ENCODE measurements around the gene AEBP2.
"Not testable (repeated sequence)": the region's sequence is repeated elsewhere in the genome, so short reads cannot be mapped to it uniquely, and the experiment has no call there.

AEBP2 gene

GRCh38 chr12:19454837-19455236 lies 15.5 kb downstream of the AEBP2 start:
- DNase-seq (ENCODE audit: low spot score), result no peak

- DNase-seq (ENCODE audit: low spot score), result no peak
Observed at GRCh38 chr12:19456176-19456575, 16.9 kb downstream of the AEBP2 start.

- no peak for DNase-seq (ENCODE audit: low spot score)
Observed at GRCh38 chr12:19457561-19457960, 18.3 kb downstream of the AEBP2 start.

GRCh38 chr12:19458733-19459132 lies 19.4 kb downstream of the AEBP2 start:
- DNase-seq (ENCODE audit: low spot score), result no peak

- DNase-seq (ENCODE audit: low spot score), result no peak
Observed at GRCh38 chr12:19461999-19462398, 22.7 kb downstream of the AEBP2 start.

GRCh38 chr12:19462406-19462805 lies 23.1 kb downstream of the AEBP2 start:
- no peak for DNase-seq (ENCODE audit: low spot score)

- DNase-seq (ENCODE audit: low spot score), result no peak
Observed at GRCh38 chr12:19464192-19464580, 24.9 kb downstream of the AEBP2 start.

GRCh38 chr12:19465711-19466110 lies 26.4 kb downstream of the AEBP2 start:
- no peak for DNase-seq (ENCODE audit: low spot score)

GRCh38 chr12:19474147-19474546 lies 34.9 kb downstream of the AEBP2 start:
- DNase-seq (ENCODE audit: low spot score), result no peak

GRCh38 chr12:19475884-19476505 lies 36.7 kb downstream of the AEBP2 start:
- not testable (repeated sequence) for DNase-seq (ENCODE audit: low spot score)

- no peak for DNase-seq (ENCODE audit: low spot score)
Observed at GRCh38 chr12:19477071-19477470, 37.8 kb downstream of the AEBP2 start.

- no peak for DNase-seq (ENCODE audit: low spot score)
Observed at GRCh38 chr12:19480459-19480858, 41.2 kb downstream of the AEBP2 start.

- no peak for DNase-seq (ENCODE audit: low spot score)
Observed at GRCh38 chr12:19482036-19482435, 42.7 kb downstream of the AEBP2 start.

GRCh38 chr12:19482551-19483109 lies 43.3 kb downstream of the AEBP2 start:
- no peak for DNase-seq (ENCODE audit: low spot score)

GRCh38 chr12:19483727-19484126 lies 44.4 kb downstream of the AEBP2 start:
- DNase-seq (ENCODE audit: low spot score), result no peak

GRCh38 chr12:19484738-19485137 lies 45.4 kb downstream of the AEBP2 start:
- DNase-seq (ENCODE audit: low spot score), result no peak

- DNase-seq (ENCODE audit: low spot score), result no peak
Observed at GRCh38 chr12:19485240-19485639, 45.9 kb downstream of the AEBP2 start.

- no peak for DNase-seq (ENCODE audit: low spot score)
Observed at GRCh38 chr12:19489168-19489567, 49.9 kb downstream of the AEBP2 start.

- DNase-seq (ENCODE audit: low spot score), result no peak
Observed at GRCh38 chr12:19490908-19491307, 51.6 kb downstream of the AEBP2 start.

- DNase-seq (ENCODE audit: low spot score), result no peak
Observed at GRCh38 chr12:19491863-19492262, 52.6 kb downstream of the AEBP2 start.

- DNase-seq (ENCODE audit: low spot score), result no peak
Observed at GRCh38 chr12:19496219-19496878, 57.1 kb downstream of the AEBP2 start.

- DNase-seq (ENCODE audit: low spot score), result no peak
Observed at GRCh38 chr12:19498099-19498498, 58.8 kb downstream of the AEBP2 start.

GRCh38 chr12:19499030-19499429 lies 59.7 kb downstream of the AEBP2 start:
- DNase-seq (ENCODE audit: low spot score), result no peak

- DNase-seq (ENCODE audit: low spot score), result no peak
Observed at GRCh38 chr12:19506497-19506896, 67.2 kb downstream of the AEBP2 start.
